SJSA1 (cell line): ENCODE results near the gene ASMTL. TPM values are rescaled to one million over a fixed set of nuclear protein-coding genes. Genes with fewer than 3 reads are reported as not detected.
A peak's percentile ranks its signal among the peaks of the same experiment; 100 is the strongest.
"Not testable (repeated sequence)": the region's sequence is repeated elsewhere in the genome, so short reads cannot be mapped to it uniquely, and the experiment has no call there.

Experiments used
- DNase-seq, 2 experiments: peaks; one replicate each; pipeline ENCODE4 v3.0.0-alpha.2; 2015 to 2020; ENCODE audit warnings: low spot score in 2 of 2, low read depth in 1 of 2
- H3K27ac ChIP-seq: fragments of 250-450 bp; sonication (Bioruptor Pico); 2 replicates; pipeline ENCODE4 v1.5.1; 2020; ENCODE audit warnings: mild to moderate bottlenecking, moderate library complexity
- H3K27me3 ChIP-seq: fragments of 250-450 bp; sonication (Bioruptor Pico); replicated peaks from 2 replicates; pipeline ENCODE4 v1.5.1; 2020; ENCODE audit warnings: mild to moderate bottlenecking, moderate library complexity
- H3K36me3 ChIP-seq: fragments of 250-450 bp; sonication (Bioruptor Pico); 2 replicates; pipeline ENCODE4 v1.5.1; 2020; ENCODE audit warnings: mild to moderate bottlenecking
- H3K4me1 ChIP-seq: fragments of 250-450 bp; sonication (Bioruptor Pico); replicated peaks from 2 replicates; pipeline ENCODE4 v1.6.1; 2021; ENCODE audit warnings: mild to moderate bottlenecking
- H3K4me3 ChIP-seq: fragments of 250-450 bp; sonication (Bioruptor Pico); 2 replicates; pipeline ENCODE4 v1.5.1; 2020; ENCODE audit warnings: mild to moderate bottlenecking
- H3K9me3 ChIP-seq: fragments of 250-450 bp; sonication (Bioruptor Pico); replicated peaks from 2 replicates; pipeline ENCODE4 v1.5.1; 2020; ENCODE audit warnings: mild to moderate bottlenecking
- total RNA-seq: library from RNA; depleted of rRNA; stranded (reverse); fragments of >200 nt; shearing (Covaris generic); gene quantifications from 2 replicates; pipeline ENCODE4 v1.2.3, GENCODE V29; 2014

ASMTL gene
- total RNA-seq, 1 experiment from 2014 or later, result 10.0 TPM

DNA sequence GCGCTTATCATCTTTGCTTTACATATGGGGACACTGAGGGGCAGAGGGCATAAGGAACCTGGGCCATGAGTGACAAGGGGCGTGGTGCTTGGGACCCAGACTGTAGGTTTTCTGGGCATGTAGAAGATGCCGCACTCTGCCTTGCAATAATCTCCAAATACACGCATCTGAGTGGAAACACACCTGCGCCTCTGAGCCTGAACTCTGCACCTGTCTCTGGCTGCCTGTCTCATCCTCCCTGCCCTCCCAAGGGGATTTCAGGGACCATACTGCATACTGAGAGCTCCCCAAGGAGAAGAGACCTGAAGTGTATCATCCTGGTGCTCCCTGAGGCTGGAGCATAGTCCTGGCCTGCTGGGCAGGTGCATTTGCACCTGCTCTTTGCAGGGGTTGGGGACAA lies 34.7 kb upstream of the ASMTL start:
- H3K9me3 ChIP-seq, result peaks cover 3% of the 10 kb centered on the region; the same call in 1 of the 2 replicates
- H3K27me3 ChIP-seq, result no peaks in the 10 kb centered on the region
- no peaks in the 10 kb centered on the region for H3K36me3 ChIP-seq
- H3K27ac ChIP-seq, result no peak overlapping the region
- H3K4me1 ChIP-seq, result no peaks in the 10 kb centered on the region
- no peak overlapping the region for H3K4me3 ChIP-seq
- DNase-seq, result no peak

- no peaks in the 10 kb centered on the region for H3K36me3 ChIP-seq
- H3K4me1 ChIP-seq, result no peaks in the 10 kb centered on the region
- DNase-seq, result peak in 1 of 2 experiments; percentile 36
- peaks cover 3% of the 10 kb centered on the region; the same call in 1 of the 2 replicates for H3K9me3 ChIP-seq
- no peak overlapping the region for H3K27ac ChIP-seq
- H3K4me3 ChIP-seq, result no peak overlapping the region
- no peaks in the 10 kb centered on the region for H3K27me3 ChIP-seq
Measured at GRCh38 chrX:1486749-1487361, 34.1 kb upstream of the ASMTL start.

- Histone ChIP-seq H3K27me3 (no peaks in the 10 kb centered on the region), H3K36me3 (no peaks in the 10 kb centered on the region), H3K4me1 (peaks cover 5% of the 10 kb centered on the region; the same call in 1 of the 2 replicates), H3K27ac (no peak overlapping the region), H3K9me3 (peaks cover 3% of the 10 kb centered on the region; the same call in 1 of the 2 replicates), H3K4me3 (no peak overlapping the region)
- DNase-seq, result peak in 1 of 2 experiments; percentile 14
Measured at GRCh38 chrX:1486177-1486576, 33.5 kb upstream of the ASMTL start.

- H3K4me1 ChIP-seq, result peaks cover 5% of the 10 kb centered on the region; the same call in 1 of the 2 replicates
- H3K4me3 ChIP-seq, result no peak overlapping the region
- DNase-seq, result peak in 1 of 2 experiments; percentile 15
- no peak overlapping the region for H3K27ac ChIP-seq
- H3K36me3 ChIP-seq, result no peaks in the 10 kb centered on the region
- H3K9me3 ChIP-seq, result peaks cover 3% of the 10 kb centered on the region; the same call in 1 of the 2 replicates
- no peaks in the 10 kb centered on the region for H3K27me3 ChIP-seq
Measured at GRCh38 chrX:1485033-1485432, 32.3 kb upstream of the ASMTL start.

- DNase-seq, result no peak
- Histone ChIP-seq H3K36me3 (no peaks in the 10 kb centered on the region), H3K4me3 (no peak overlapping the region), H3K4me1 (peaks cover 5% of the 10 kb centered on the region; the same call in 1 of the 2 replicates), H3K9me3 (peaks cover 3% of the 10 kb centered on the region; the same call in 1 of the 2 replicates), H3K27ac (no peak overlapping the region), H3K27me3 (no peaks in the 10 kb centered on the region)
Measured at GRCh38 chrX:1484638-1485019, 31.9 kb upstream of the ASMTL start.

DNA sequence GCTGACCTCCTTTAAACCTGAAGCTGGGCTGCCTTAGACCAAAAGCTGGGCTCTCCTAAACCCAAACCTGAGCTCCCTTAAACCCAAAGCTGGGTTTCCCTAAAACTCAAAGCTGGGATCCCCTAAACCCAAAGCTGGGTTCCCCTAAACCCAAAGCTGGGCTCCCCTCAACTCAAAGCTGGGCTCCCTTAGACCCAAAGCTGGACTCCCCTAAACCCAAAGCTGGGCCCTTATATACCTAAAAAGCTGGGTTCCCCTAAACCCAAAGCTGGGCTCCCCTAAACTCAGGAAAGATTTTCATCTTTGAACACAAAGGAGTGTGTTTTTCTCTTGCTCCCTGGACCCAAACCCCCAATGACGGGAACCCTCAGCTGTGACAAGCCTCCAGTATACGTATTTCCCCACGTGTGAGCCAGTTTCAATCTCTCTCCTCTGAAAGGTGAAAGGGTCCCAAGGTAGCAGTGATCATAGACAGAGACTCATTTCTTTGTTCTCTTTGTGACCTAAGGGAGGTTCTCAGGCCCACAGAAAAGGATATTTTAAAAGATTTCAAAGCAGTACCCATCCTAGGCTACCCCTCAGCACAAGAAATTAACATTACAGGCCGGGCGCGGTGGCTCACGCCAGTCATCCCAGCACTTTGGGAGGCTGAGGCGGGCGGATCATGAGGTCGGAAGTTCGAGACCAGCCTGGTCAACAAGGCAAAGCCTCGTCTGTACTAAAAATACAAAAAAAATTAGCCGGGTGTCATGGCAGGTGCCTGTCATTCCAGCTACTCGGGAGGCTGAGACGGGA lies 31.3 kb upstream of the ASMTL start:
- peak in 1 of 2 experiments; percentile 33 for DNase-seq

GRCh38 chrX:1482530-1482928 lies 29.8 kb upstream of the ASMTL start:
- not testable (repeated sequence) for H3K4me1 ChIP-seq, H3K4me3 ChIP-seq, DNase-seq, H3K9me3 ChIP-seq, H3K27ac ChIP-seq, H3K27me3 ChIP-seq, H3K36me3 ChIP-seq

More for the DNA sequence above, 31.3 kb upstream of the ASMTL start:
- Histone ChIP-seq H3K9me3 (peaks cover 3% of the 10 kb centered on the region; the same call in 1 of the 2 replicates), H3K4me1 (peaks cover 5% of the 10 kb centered on the region; the same call in 1 of the 2 replicates), H3K27me3 (no peaks in the 10 kb centered on the region), H3K27ac (no peak overlapping the region), H3K36me3 (no peaks in the 10 kb centered on the region), H3K4me3 (no peak overlapping the region)

GRCh38 chrX:1481636-1482529 lies 29.2 kb upstream of the ASMTL start:
- 0 out of 2 replicates have a peak overlapping the region, but pooled peaks have one; percentile 7 for H3K27ac ChIP-seq

GRCh38 chrX:1480082-1480785 lies 27.5 kb upstream of the ASMTL start:
- Histone ChIP-seq H3K9me3 (no peaks in the 10 kb centered on the region), H3K36me3 (no peaks in the 10 kb centered on the region), H3K4me1 (peaks cover 10% of the 10 kb centered on the region), H3K27me3 (no peaks in the 10 kb centered on the region), H3K4me3 (no peak overlapping the region), H3K27ac (no peak overlapping the region)
- peak in 1 of 2 experiments; percentile 5 for DNase-seq

More at GRCh38 chrX:1481636-1482529, 29.2 kb upstream of the ASMTL start:
- no peaks in the 10 kb centered on the region for H3K36me3 ChIP-seq
- no peaks in the 10 kb centered on the region for H3K27me3 ChIP-seq
- DNase-seq, result peak in 1 of 2 experiments; percentile 54
- H3K4me1 ChIP-seq, result peaks cover 10% of the 10 kb centered on the region
- peaks cover 3% of the 10 kb centered on the region; the same call in 1 of the 2 replicates for H3K9me3 ChIP-seq
- H3K4me3 ChIP-seq, result no peak overlapping the region

DNA sequence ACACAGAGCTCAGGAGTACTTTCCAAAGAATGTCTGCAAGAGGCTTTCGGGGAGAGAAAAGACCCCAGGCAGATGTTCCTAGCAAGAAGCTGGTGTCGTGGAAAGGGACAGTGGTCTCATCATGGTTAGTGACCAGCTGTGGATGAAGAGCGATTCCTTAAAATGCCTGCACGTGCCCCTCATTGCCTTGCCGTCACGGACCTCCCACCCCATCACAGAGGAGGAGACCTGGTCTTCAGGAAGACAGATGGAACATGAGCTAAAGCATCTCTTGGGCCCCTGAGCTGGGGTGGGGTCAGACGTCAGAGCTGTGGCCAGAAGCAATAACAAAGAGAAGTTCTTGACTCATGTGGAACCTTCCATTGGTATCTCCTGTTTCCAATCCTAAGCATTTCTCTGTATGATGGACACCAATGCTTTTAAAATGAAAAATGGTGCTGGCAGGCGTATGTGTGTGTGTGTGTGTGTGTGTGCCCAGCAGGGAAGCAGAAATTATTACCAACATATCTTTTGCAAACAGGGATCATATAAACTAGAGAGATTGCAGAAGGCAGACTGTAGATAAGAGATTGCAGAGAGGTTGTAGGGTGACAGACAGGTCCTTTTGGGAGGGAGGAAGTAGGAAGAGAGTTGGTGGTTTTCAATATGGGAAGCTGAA lies 25.2 kb upstream of the ASMTL start:
- no peak for DNase-seq
- Histone ChIP-seq H3K27ac (no peak overlapping the region), H3K9me3 (no peaks in the 10 kb centered on the region)

GRCh38 chrX:1477229-1477628 lies 24.5 kb upstream of the ASMTL start:
- no peaks in the 10 kb centered on the region for H3K27me3 ChIP-seq

More for the DNA sequence above, 25.2 kb upstream of the ASMTL start:
- Histone ChIP-seq H3K4me1 (peaks cover 10% of the 10 kb centered on the region), H3K27me3 (no peaks in the 10 kb centered on the region), H3K36me3 (no peaks in the 10 kb centered on the region), H3K4me3 (no peak overlapping the region)

DNA sequence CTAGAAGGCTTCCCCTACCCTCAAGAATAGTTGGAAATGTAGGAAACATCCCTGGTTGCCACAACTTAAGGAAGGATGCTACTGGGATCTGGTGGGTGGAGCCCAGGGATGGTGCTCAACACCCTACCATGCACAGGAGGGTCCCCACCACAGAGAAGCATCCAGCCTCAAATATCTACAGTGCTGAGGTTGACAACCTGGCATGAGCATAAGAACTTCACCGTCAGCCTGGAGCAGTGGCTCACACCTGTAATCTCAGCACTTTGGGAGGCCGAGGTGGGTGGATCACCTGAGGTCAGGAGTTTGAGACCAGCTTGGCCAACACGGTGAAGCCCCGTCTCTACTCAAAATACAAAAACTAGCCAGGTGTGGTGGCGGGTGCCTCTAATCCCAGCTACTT lies 24.0 kb upstream of the ASMTL start:
- no peak for DNase-seq
- Histone ChIP-seq H3K4me3 (no peak overlapping the region), H3K4me1 (peaks cover 9% of the 10 kb centered on the region), H3K9me3 (no peaks in the 10 kb centered on the region), H3K36me3 (no peaks in the 10 kb centered on the region), H3K27me3 (no peaks in the 10 kb centered on the region), H3K27ac (no peak overlapping the region)

More at GRCh38 chrX:1477229-1477628, 24.5 kb upstream of the ASMTL start:
- H3K27ac ChIP-seq, result no peak overlapping the region
- no peaks in the 10 kb centered on the region for H3K9me3 ChIP-seq
- DNase-seq, result no peak
- H3K4me1 ChIP-seq, result peaks cover 10% of the 10 kb centered on the region
- no peaks in the 10 kb centered on the region for H3K36me3 ChIP-seq
- H3K4me3 ChIP-seq, result no peak overlapping the region
